ENCODE data around the gene PLN. TPM values are rescaled to one million over a fixed set of nuclear protein-coding genes. Genes with fewer than 3 reads are reported as not detected.

The PLN gene
- total RNA-seq = not detected in 2 replicates

- DNase-seq = no peak
Observed at GRCh38 chr6:118548136-118548535, at the start of gene PLN. Gene PLN, plus strand, starts transcription at chr6:118548296. Its CDS starts 10,626 bp downstream, at chr6:118558922.

- no peak for DNase-seq
Observed at GRCh38 chr6:118500130-118501015, 47.7 kb upstream of the PLN start.

GRCh38 chr6:118501099-118501498 is 47.0 kb upstream of the PLN start:
- no peak for DNase-seq

GRCh38 chr6:118501765-118502164 is 46.3 kb upstream of the PLN start:
- DNase-seq = no peak

GRCh38 chr6:118502169-118502568 is 45.9 kb upstream of the PLN start:
- DNase-seq = peak; percentile 5

GRCh38 chr6:118504611-118505010 is 43.5 kb upstream of the PLN start:
- no peak for DNase-seq

GRCh38 chr6:118505656-118506055 is 42.4 kb upstream of the PLN start:
- no peak for DNase-seq

- DNase-seq = no peak
Observed at GRCh38 chr6:118506071-118506638, 41.9 kb upstream of the PLN start.

- DNase-seq = peak; percentile 55
Observed at GRCh38 chr6:118507636-118508035, 40.5 kb upstream of the PLN start.

- DNase-seq = peak; percentile 70
Observed at GRCh38 chr6:118509009-118509617, 39.0 kb upstream of the PLN start.

- DNase-seq = no peak
Observed at GRCh38 chr6:118511930-118512715, 36.0 kb upstream of the PLN start.

GRCh38 chr6:118514689-118515088 is 33.4 kb upstream of the PLN start:
- no peak for DNase-seq

- no peak for DNase-seq
Observed at GRCh38 chr6:118522422-118522821, 25.7 kb upstream of the PLN start.

- DNase-seq = no peak
Observed at GRCh38 chr6:118523216-118523615, 24.9 kb upstream of the PLN start.

GRCh38 chr6:118524686-118525085 is 23.4 kb upstream of the PLN start:
- no peak for DNase-seq

GRCh38 chr6:118525913-118526780 is 21.9 kb upstream of the PLN start:
- no peak for DNase-seq

GRCh38 chr6:118528129-118528528 is 20.0 kb upstream of the PLN start:
- DNase-seq = no peak

- DNase-seq = no peak
Observed at GRCh38 chr6:118529756-118530155, 18.3 kb upstream of the PLN start.

GRCh38 chr6:118530942-118531341 is 17.2 kb upstream of the PLN start:
- DNase-seq = no peak

GRCh38 chr6:118535176-118535844 is 12.8 kb upstream of the PLN start:
- DNase-seq = no peak

GRCh38 chr6:118536478-118536877 is 11.6 kb upstream of the PLN start:
- DNase-seq = no peak
